WERI-Rb-1 (cell line): ENCODE data around the gene FOXJ1.
A peak's percentile ranks its signal among the peaks of the same experiment; 100 is the strongest.

ENCODE experiments used
- DNase-seq: peaks from one replicate; pipeline ENCODE4 v3.0.0-alpha.2; 2020
- H3K27ac ChIP-seq: fragments of 250-450 bp; sonication (Bioruptor Pico); 2 replicates; pipeline ENCODE4 v1.5.1; 2020; ENCODE audit warnings: mild to moderate bottlenecking, moderate library complexity
- H3K27me3 ChIP-seq: fragments of 250-450 bp; sonication (Bioruptor Pico); 2 replicates; pipeline ENCODE4 v1.5.1; 2021; ENCODE audit warnings: mild to moderate bottlenecking, low read depth, moderate library complexity; ENCODE audit not compliant: insufficient read depth, severe bottlenecking
- H3K36me3 ChIP-seq: fragments of 250-450 bp; sonication (Bioruptor Pico); 2 replicates; pipeline ENCODE4 v1.5.1; 2020; ENCODE audit warnings: mild to moderate bottlenecking, moderate library complexity
- H3K4me3 ChIP-seq: 2 replicates; pipeline ENCODE4 v1.5.1; 2011; ENCODE audit warnings: low read depth, mild to moderate bottlenecking, control low read depth, low read length
- H3K9me3 ChIP-seq: fragments of 250-450 bp; sonication (Bioruptor Pico); 2 replicates; pipeline ENCODE4 v1.5.1; 2021; ENCODE audit warnings: mild to moderate bottlenecking, moderate library complexity; ENCODE audit not compliant: severe bottlenecking
- CTCF ChIP-seq: IDR thresholded peaks from 2 replicates; pipeline ENCODE4 v1.5.1; 2011; ENCODE audit warnings: low read depth, mild to moderate bottlenecking, control low read depth, inconsistent platforms, low read length

FOXJ1 gene

GRCh38 chr17:76106703-76107102 lies 34.3 kb downstream of the FOXJ1 start:
- DNase-seq: no peak
- Histone ChIP-seq H3K27ac (peak overlapping the region; percentile 92), H3K9me3 (no peaks in the 10 kb centered on the region), H3K4me3 (peak overlapping the region; percentile 5; the same call in 1 of the 2 replicates), H3K36me3 (peaks cover 11% of the 10 kb centered on the region), H3K27me3 (no peaks in the 10 kb centered on the region)
- no peak for TF ChIP-seq CTCF

- no peak for DNase-seq
- Histone ChIP-seq H3K27me3 (no peaks in the 10 kb centered on the region), H3K27ac (peak overlapping the region; percentile 92), H3K9me3 (no peaks in the 10 kb centered on the region), H3K36me3 (peaks cover 29% of the 10 kb centered on the region), H3K4me3 (no peak overlapping the region)
- TF ChIP-seq CTCF: no peak
Measured at GRCh38 chr17:76104896-76105231, 36.2 kb downstream of the FOXJ1 start.

- no peaks in the 10 kb centered on the region for H3K27me3 ChIP-seq
- peaks cover 34% of the 10 kb centered on the region for H3K36me3 ChIP-seq
- H3K27ac ChIP-seq: peak overlapping the region; percentile 92
- no peak for DNase-seq
- no peaks in the 10 kb centered on the region for H3K9me3 ChIP-seq
- H3K4me3 ChIP-seq: peak overlapping the region; percentile 62
- TF ChIP-seq CTCF: no peak
Measured at GRCh38 chr17:76104140-76104895, 36.7 kb downstream of the FOXJ1 start.

- no peak for TF ChIP-seq CTCF
- H3K27me3 ChIP-seq: no peaks in the 10 kb centered on the region
- no peaks in the 10 kb centered on the region for H3K9me3 ChIP-seq
- peak; percentile 95 for DNase-seq
- peak within 1 kb of the TSS; percentile 62 for H3K4me3 ChIP-seq
- H3K27ac ChIP-seq: peak within 1 kb of the TSS; percentile 92
- H3K36me3 ChIP-seq: peaks cover 41% of the 10 kb centered on the region
Measured at GRCh38 chr17:76103274-76104139, 37.5 kb downstream of the FOXJ1 start, which contains the start of gene EXOC7. EXOC7 (minus strand) TSS chr17:76103787; CDS start chr17:76103692, 95 bp downstream.

GRCh38 chr17:76102944-76103273 lies 38.1 kb downstream of the FOXJ1 start:
- no peaks in the 10 kb centered on the region for H3K27me3 ChIP-seq
- H3K27ac ChIP-seq: peak overlapping the region; percentile 92
- no peaks in the 10 kb centered on the region for H3K9me3 ChIP-seq
- TF ChIP-seq CTCF: no peak
- DNase-seq: no peak
- peaks cover 47% of the 10 kb centered on the region for H3K36me3 ChIP-seq
- H3K4me3 ChIP-seq: peak overlapping the region; percentile 62
